GM12865 (cell line): ENCODE results near the gene OR13J1.

Experiments used
- DNase-seq: peaks from one replicate; pipeline ENCODE4 v3.0.0; 2010; ENCODE audit warnings: low read depth
- H3K4me3 ChIP-seq: 2 replicates; pipeline ENCODE4 v1.5.1; 2011; ENCODE audit warnings: mild to moderate bottlenecking, low read depth, low read length, control low read depth
- CTCF ChIP-seq: IDR thresholded peaks from 2 replicates; pipeline ENCODE4 v1.5.1; 2011; ENCODE audit warnings: low read length, control low read depth, low read depth, inconsistent platforms; ENCODE audit not compliant: insufficient read depth; ENCODE audit errors: missing control alignments

The OR13J1 gene

GRCh38 chr9:35882263-35882848 lies 12.2 kb upstream of the OR13J1 start:
- peak; percentile 97 for TF ChIP-seq CTCF
- no peak overlapping the region for H3K4me3 ChIP-seq
- DNase-seq = peak; percentile 76

GRCh38 chr9:35872505-35872904 lies 2.3 kb upstream of the OR13J1 start:
- TF ChIP-seq CTCF = no peak
- H3K4me3 ChIP-seq = no peak overlapping the region
- DNase-seq = no peak

GRCh38 chr9:35871545-35871944 lies 1.3 kb upstream of the OR13J1 start:
- TF ChIP-seq CTCF = no peak
- no peak for DNase-seq
- H3K4me3 ChIP-seq = no peak overlapping the region

GRCh38 chr9:35869621-35870216 lies 482 bp downstream of the OR13J1 start:
- H3K4me3 ChIP-seq = no peak overlapping the region
- no peak for TF ChIP-seq CTCF
- DNase-seq = no peak

GRCh38 chr9:35868933-35869332 lies 1.3 kb downstream of the OR13J1 start:
- no peak overlapping the region for H3K4me3 ChIP-seq
- no peak for DNase-seq
- TF ChIP-seq CTCF = no peak

- no peak overlapping the region for H3K4me3 ChIP-seq
- no peak for TF ChIP-seq CTCF
- DNase-seq = no peak
These were observed 2.7 kb downstream of the OR13J1 start for GRCh38 chr9:35867538-35867937.
